ENCODE measurements around the gene TMEM196. TPM values are rescaled to one million over a fixed set of nuclear protein-coding genes. Genes with fewer than 3 reads are reported as not detected.
"Not testable (repeated sequence)": the region's sequence is repeated elsewhere in the genome, so short reads cannot be mapped to it uniquely, and the experiment has no call there.

Gene TMEM196
- total RNA-seq, 3 donors from 2014 or later (not counting 1 experiment from before 2014, with no cell fraction given), result not detected

DNA sequence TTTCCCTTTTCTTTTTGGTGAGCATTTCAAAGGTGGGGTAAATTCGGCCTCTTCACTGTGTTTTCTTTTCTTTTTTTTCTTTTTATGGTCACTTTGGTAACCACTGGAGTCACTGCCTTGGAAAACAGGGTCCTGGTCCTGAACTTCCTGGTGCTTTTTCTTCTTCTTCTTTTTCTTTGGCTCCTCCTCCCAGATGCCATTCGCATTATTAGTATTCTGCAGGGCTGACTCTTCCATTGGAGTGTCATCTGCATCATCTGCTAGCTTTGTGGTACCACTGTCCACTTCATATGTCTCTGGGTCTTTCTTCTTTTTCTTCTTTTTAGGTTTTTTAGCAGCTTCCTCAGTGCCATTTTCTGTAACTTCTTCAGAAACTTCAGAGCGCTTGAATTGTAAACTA lies 75.1 kb downstream of the TMEM196 start:
- ATAC-seq (no peak), DNase-seq (no peak)
- Mint-ChIP-seq H3K9me3 (no peaks in the 10 kb centered on the region), H3K4me3 (no peak overlapping the region), H3K27me3 (ENCODE audit: low read depth in 2 of 2) (no peaks in the 10 kb centered on the region), H3K27ac (no peak overlapping the region), H3K36me3 (peaks cover 9% of the 10 kb centered on the region), H3K4me1 (no peaks in the 10 kb centered on the region)
- Histone ChIP-seq H3K27ac (ENCODE audit: low read length) (no peak overlapping the region), H3K9me3 (ENCODE audit: control insufficient read depth, insufficient read depth, low read length) (no peaks in the 10 kb centered on the region), H3K4me3 (ENCODE audit: low read length) (no peak overlapping the region), H3K27me3 (ENCODE audit: control insufficient read depth, insufficient read depth, low read length) (no peaks in the 10 kb centered on the region), H3K36me3 (ENCODE audit: control insufficient read depth, insufficient read depth, low read length) (peaks cover 22% of the 10 kb centered on the region), H3K4me1 (ENCODE audit: control insufficient read depth, insufficient read depth, low read length) (no peaks in the 10 kb centered on the region)
- TF ChIP-seq, protein P1, sequence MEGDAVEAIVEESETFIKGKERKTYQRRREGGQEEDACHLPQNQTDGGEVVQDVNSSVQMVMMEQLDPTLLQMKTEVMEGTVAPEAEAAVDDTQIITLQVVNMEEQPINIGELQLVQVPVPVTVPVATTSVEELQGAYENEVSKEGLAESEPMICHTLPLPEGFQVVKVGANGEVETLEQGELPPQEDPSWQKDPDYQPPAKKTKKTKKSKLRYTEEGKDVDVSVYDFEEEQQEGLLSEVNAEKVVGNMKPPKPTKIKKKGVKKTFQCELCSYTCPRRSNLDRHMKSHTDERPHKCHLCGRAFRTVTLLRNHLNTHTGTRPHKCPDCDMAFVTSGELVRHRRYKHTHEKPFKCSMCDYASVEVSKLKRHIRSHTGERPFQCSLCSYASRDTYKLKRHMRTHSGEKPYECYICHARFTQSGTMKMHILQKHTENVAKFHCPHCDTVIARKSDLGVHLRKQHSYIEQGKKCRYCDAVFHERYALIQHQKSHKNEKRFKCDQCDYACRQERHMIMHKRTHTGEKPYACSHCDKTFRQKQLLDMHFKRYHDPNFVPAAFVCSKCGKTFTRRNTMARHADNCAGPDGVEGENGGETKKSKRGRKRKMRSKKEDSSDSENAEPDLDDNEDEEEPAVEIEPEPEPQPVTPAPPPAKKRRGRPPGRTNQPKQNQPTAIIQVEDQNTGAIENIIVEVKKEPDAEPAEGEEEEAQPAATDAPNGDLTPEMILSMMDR (IDR thresholded peaks at IDR 0.05), result no peak
- WGBS (ENCODE audit: insufficient coverage), result 100% methylated on average over 2 of the region's 3 CpGs
- intact Hi-C loops (cut with micrococcal nuclease), result no loop called here

DNA sequence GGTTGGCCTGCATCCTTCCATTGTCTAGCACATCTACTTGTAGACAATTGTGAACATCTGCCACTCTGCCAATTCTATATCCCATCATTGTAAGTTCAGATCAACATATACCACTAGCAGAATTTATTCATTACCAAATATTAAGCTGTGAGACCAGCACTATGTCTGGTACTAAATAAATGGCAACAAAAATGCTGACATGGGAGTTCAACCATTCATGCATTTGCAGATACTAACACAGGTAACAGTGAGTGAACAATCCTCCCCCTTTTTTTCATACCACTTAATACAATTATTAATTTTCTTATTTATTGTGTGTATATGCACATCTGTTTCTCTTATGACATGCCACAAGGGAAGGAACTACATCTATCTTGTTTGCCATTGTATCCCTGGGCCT lies 76.5 kb downstream of the TMEM196 start:
- TF ChIP-seq, protein P1 (IDR thresholded peaks at IDR 0.05), result no peak
- peaks cover 19% of the 10 kb centered on the region for H3K36me3 ChIP-seq (ENCODE audit: control insufficient read depth, insufficient read depth, low read length)

DNA sequence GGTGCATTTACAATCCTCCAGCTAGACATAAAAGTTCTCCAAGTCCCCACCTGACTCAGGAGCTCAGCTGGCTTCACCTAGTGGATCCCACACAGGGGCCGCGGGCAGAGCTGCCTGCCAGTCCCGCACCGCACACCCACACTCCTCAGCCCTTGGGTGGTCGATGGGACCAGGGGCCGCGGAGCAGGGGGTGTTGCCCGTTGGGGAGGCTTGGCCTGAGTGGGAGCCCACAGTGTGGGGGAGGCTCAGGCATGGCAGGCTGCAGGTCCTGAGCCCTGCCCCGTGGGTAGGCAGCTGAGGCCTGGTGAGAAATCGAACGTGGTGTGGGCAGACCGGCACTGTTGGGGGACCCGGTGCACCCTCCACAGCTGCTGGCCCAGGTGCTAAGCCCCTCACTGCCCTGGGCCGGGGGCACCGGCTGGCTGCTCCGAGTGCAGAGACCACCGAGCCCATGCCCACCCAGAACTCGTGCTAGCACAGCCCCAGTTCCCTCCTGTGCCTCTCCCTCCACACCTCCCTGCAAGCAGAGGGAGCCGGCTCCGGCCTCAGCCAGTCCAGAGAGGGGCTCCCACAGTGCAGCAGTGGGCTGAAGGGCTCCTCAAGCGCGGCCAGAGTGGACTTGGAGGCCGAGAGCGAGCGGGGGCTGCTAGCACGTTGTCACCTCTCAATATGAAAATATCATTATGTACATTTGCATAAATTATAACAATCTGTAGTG lies 81.1 kb downstream of the TMEM196 start:
- peak in 1 of 3 donors; percentile 25 for ATAC-seq
- H3K27me3 ChIP-seq (ENCODE audit: control insufficient read depth, insufficient read depth, low read length), result no peaks in the 10 kb centered on the region
- no peaks in the 10 kb centered on the region for H3K9me3 ChIP-seq (ENCODE audit: control insufficient read depth, insufficient read depth, low read length)
- H3K4me1 ChIP-seq (ENCODE audit: control insufficient read depth, insufficient read depth, low read length), result no peaks in the 10 kb centered on the region
- Mint-ChIP-seq H3K36me3 (no peaks in the 10 kb centered on the region), H3K9me3 (no peaks in the 10 kb centered on the region), H3K4me1 (no peaks in the 10 kb centered on the region), H3K27ac (no peak overlapping the region), H3K4me3 (no peak overlapping the region), H3K27me3 (ENCODE audit: low read depth in 2 of 2) (no peaks in the 10 kb centered on the region)
- no peak overlapping the region for H3K27ac ChIP-seq (ENCODE audit: low read length)
- 96% methylated on average over 22 of the region's 26 CpGs for whole genome bisulfite sequencing (ENCODE audit: insufficient coverage)
- TF ChIP-seq, protein P1 (IDR thresholded peaks at IDR 0.05), result no peak
- DNase-seq, result no peak
- no peak overlapping the region for H3K4me3 ChIP-seq (ENCODE audit: low read length)
- H3K36me3 ChIP-seq (ENCODE audit: control insufficient read depth, insufficient read depth, low read length), result peaks cover 5% of the 10 kb centered on the region
- intact Hi-C loops (cut with micrococcal nuclease), result no loop called here

More for the DNA sequence above, 76.5 kb downstream of the TMEM196 start:
- no peak overlapping the region for H3K4me3 ChIP-seq (ENCODE audit: low read length)
- DNase-seq (no peak), ATAC-seq (no peak)
- Mint-ChIP-seq H3K9me3 (no peaks in the 10 kb centered on the region), H3K4me3 (no peak overlapping the region), H3K4me1 (no peaks in the 10 kb centered on the region), H3K36me3 (peaks cover 9% of the 10 kb centered on the region), H3K27me3 (ENCODE audit: low read depth in 2 of 2) (no peaks in the 10 kb centered on the region), H3K27ac (no peak overlapping the region)
- no peak overlapping the region for H3K27ac ChIP-seq (ENCODE audit: low read length)
- H3K4me1 ChIP-seq (ENCODE audit: control insufficient read depth, insufficient read depth, low read length), result no peaks in the 10 kb centered on the region
- intact Hi-C loops (cut with micrococcal nuclease), result no loop called here
- no peaks in the 10 kb centered on the region for H3K9me3 ChIP-seq (ENCODE audit: control insufficient read depth, insufficient read depth, low read length)
- H3K27me3 ChIP-seq (ENCODE audit: control insufficient read depth, insufficient read depth, low read length), result no peaks in the 10 kb centered on the region

DNA sequence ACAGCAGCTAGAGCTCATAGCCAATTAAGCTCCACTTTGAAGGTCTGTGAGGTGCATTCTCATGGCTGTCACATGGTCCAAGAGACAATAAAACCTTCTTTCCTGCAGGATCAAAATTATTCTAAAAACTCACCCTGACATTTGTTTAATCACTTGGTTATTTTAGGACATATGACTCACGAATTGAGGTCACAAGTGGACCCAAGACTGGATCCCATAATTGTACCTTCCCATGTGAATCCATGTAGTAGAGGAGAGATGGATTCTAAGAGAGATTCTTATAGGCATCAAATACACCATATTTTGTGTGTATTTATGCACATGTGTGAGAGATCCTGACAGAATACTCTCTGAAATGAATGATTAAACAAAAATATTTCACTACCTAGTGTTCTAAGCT lies 82.7 kb downstream of the TMEM196 start:
- Mint-ChIP-seq H3K9me3 (peaks cover 4% of the 10 kb centered on the region in 2 donors), H3K4me1 (no peaks in the 10 kb centered on the region), H3K27me3 (ENCODE audit: low read depth in 2 of 2) (no peaks in the 10 kb centered on the region), H3K36me3 (no peaks in the 10 kb centered on the region), H3K4me3 (no peak overlapping the region), H3K27ac (no peak overlapping the region)
- ATAC-seq, result no peak
- Histone ChIP-seq H3K9me3 (ENCODE audit: control insufficient read depth, insufficient read depth, low read length) (no peaks in the 10 kb centered on the region), H3K4me1 (ENCODE audit: control insufficient read depth, insufficient read depth, low read length) (no peaks in the 10 kb centered on the region), H3K4me3 (ENCODE audit: low read length) (no peak overlapping the region), H3K27me3 (ENCODE audit: control insufficient read depth, insufficient read depth, low read length) (no peaks in the 10 kb centered on the region), H3K36me3 (ENCODE audit: control insufficient read depth, insufficient read depth, low read length) (no peaks in the 10 kb centered on the region), H3K27ac (ENCODE audit: low read length) (no peak overlapping the region)
- WGBS (ENCODE audit: insufficient coverage), result no CpG with 5 or more reads among the region's 1 CpG
- DNase-seq, result no peak
- intact Hi-C loops (cut with micrococcal nuclease), result no loop called here
- TF ChIP-seq, protein P1 (IDR thresholded peaks at IDR 0.05), result no peak

DNA sequence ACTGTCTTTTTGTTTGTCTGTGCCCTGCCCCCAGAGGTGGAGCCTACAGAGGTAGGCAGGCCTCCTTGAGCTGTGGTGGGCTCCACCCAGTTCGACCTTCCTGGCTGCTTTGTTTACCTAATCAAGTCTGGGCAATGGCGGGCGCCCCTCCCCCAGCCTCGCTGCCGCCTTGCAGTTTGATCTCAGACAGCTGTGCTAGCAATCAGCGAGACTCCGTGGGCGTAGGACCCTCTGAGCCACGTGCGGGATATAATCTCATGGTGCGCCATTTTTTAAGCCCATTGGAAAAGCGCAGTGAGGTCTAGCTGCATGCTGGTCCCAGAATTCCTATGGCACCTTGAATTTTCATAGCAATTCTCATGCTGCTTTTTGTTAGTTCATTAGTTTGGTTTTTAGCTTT lies 84.3 kb downstream of the TMEM196 start:
- H3K36me3 ChIP-seq (ENCODE audit: control insufficient read depth, insufficient read depth, low read length); DNase-seq; H3K27ac ChIP-seq (ENCODE audit: low read length); H3K36me3 Mint-ChIP-seq; H3K27me3 Mint-ChIP-seq (ENCODE audit: low read depth in 2 of 2); H3K4me1 Mint-ChIP-seq; H3K9me3 ChIP-seq (ENCODE audit: control insufficient read depth, insufficient read depth, low read length); H3K4me3 ChIP-seq (ENCODE audit: low read length); ATAC-seq; H3K4me3 Mint-ChIP-seq; H3K4me1 ChIP-seq (ENCODE audit: control insufficient read depth, insufficient read depth, low read length); H3K27me3 ChIP-seq (ENCODE audit: control insufficient read depth, insufficient read depth, low read length); H3K9me3 Mint-ChIP-seq; H3K27ac Mint-ChIP-seq; intact Hi-C loops (cut with micrococcal nuclease): not testable (repeated sequence)
- WGBS (ENCODE audit: insufficient coverage), result 91% methylated on average over 12 of the region's 12 CpGs
